PC-3 (cell line): ENCODE data around the gene RACK1. TPM values are rescaled to one million over a fixed set of nuclear protein-coding genes. Genes with fewer than 3 reads are reported as not detected.

ENCODE experiments used
- ATAC-seq: fragments of 200-7000 bp; cut with Tn5 transposase; 2 replicates; pipeline ENCODE4 v1.9.1; 2020; ENCODE audit warnings: mild to moderate bottlenecking, moderate library complexity
- BruUV-seq: library from RNA; stranded (reverse); fragments of 400-500 nt; replicated peaks from 2 replicates; lab custom pipeline; 2021; lab: Mats Ljungman, UMichigan
- CTCF ChIA-PET: fragments of 300-600 bp; sonication (Branson Sonifier 250); formaldehyde crosslinking; loops from one replicate; lab custom pipeline; 2022; ENCODE audit warnings: antibody characterized with exemption; lab: Charles Lee
- POLR2A ChIA-PET: fragments of 300-600 bp; sonication (Branson Sonifier 250); formaldehyde crosslinking; loops from one replicate; lab custom pipeline; 2022; ENCODE audit warnings: antibody characterized with exemption; ENCODE audit not compliant: unreplicated experiment; lab: Charles Lee
- DNase-seq: peaks from one replicate; pipeline ENCODE4 v3.0.0-alpha.2; 2015
- H2AFZ ChIP-seq: fragments of 300-600 bp; sonication (generic); 2 replicates; pipeline ENCODE4 v1.6.0; 2016; ENCODE audit warnings: antibody characterized with exemption, low read length
- H3F3A ChIP-seq: fragments of 300-600 bp; sonication (generic); one replicate; pipeline ENCODE4 v1.6.0; 2017; ENCODE audit warnings: antibody characterized with exemption, low read length, control low read depth, mild to moderate bottlenecking; ENCODE audit not compliant: unreplicated experiment
- H3K27ac ChIP-seq: fragments of 300-600 bp; sonication (generic); 2 replicates; pipeline ENCODE4 v1.5.1; 2016; ENCODE audit warnings: mild to moderate bottlenecking, low read length
- H3K27me3 ChIP-seq: fragments of 300-600 bp; sonication (generic); 2 replicates; pipeline ENCODE4 v1.6.1; 2016; ENCODE audit warnings: low read length, mixed read lengths
- H3K36me3 ChIP-seq: fragments of 300-600 bp; sonication (generic); 2 replicates; pipeline ENCODE4 v1.6.1; 2016; ENCODE audit warnings: low read depth, mixed run types, low read length, mixed read lengths
- H3K4me1 ChIP-seq: fragments of 300-600 bp; sonication (generic); 2 replicates; pipeline ENCODE4 v1.5.1; 2016; ENCODE audit warnings: low read length; ENCODE audit not compliant: insufficient read depth
- H3K4me2 ChIP-seq: fragments of 300-600 bp; sonication (generic); 2 replicates; pipeline ENCODE4 v1.6.0; 2016; ENCODE audit warnings: low read length
- H3K4me3 ChIP-seq: fragments of 300-600 bp; sonication (generic); 2 replicates; pipeline ENCODE4 v1.5.1; 2016; ENCODE audit warnings: mild to moderate bottlenecking, low read length, mixed read lengths
- H3K79me2 ChIP-seq: fragments of 300-600 bp; sonication (generic); 2 replicates; pipeline ENCODE4 v1.6.1; 2017; ENCODE audit warnings: low read length, mixed read lengths
- H3K9ac ChIP-seq: fragments of 300-600 bp; sonication (generic); 2 replicates; pipeline ENCODE4 v1.6.0; 2016; ENCODE audit warnings: mild to moderate bottlenecking, low read length
- H3K9me2 ChIP-seq: fragments of 300-600 bp; sonication (generic); replicated peaks from 2 replicates; pipeline ENCODE4 v1.6.1; 2016; ENCODE audit warnings: mixed run types, low read length, mixed read lengths
- H3K9me3 ChIP-seq: fragments of 300-600 bp; sonication (generic); 2 replicates; pipeline ENCODE4 v1.6.1; 2016; ENCODE audit warnings: low read length, mixed read lengths
- H4K20me1 ChIP-seq: fragments of 300-600 bp; sonication (generic); 2 replicates; pipeline ENCODE4 v1.6.1; 2016; ENCODE audit warnings: low read length, mixed read lengths
- CTCF ChIP-seq: fragments of 300-600 bp; sonication (generic); conservative IDR thresholded peaks from 2 replicates; pipeline ENCODE4 v1.5.1; 2017; ENCODE audit warnings: antibody characterized with exemption, low read depth, mild to moderate bottlenecking, low read length
- EZH2 ChIP-seq: fragments of 300-600 bp; sonication (generic); IDR thresholded peaks from one replicate; pipeline ENCODE4 v1.6.1; 2017; ENCODE audit warnings: antibody characterized with exemption, mild to moderate bottlenecking, low read length; ENCODE audit not compliant: unreplicated experiment
- EZH2phosphoT487 ChIP-seq: fragments of 300-600 bp; sonication (generic); IDR thresholded peaks from 2 replicates; pipeline ENCODE4 v1.6.1; 2018; ENCODE audit warnings: mild to moderate bottlenecking, antibody characterized with exemption, low read length, borderline replicate concordance
- intact Hi-C: fragments of 100-400 bp; cut with micrococcal nuclease; formaldehyde crosslinking; loops from 2 replicates; pipeline ENCODE4 v1.9.0; 2023
- total RNA-seq: library from RNA; depleted of rRNA; stranded (reverse); fragments of >200 nt; gene quantifications from 2 replicates; pipeline ENCODE4 v1.2.3, GENCODE V29; 2014

RACK1 gene
- total RNA-seq, 1 experiment from 2014 or later = 3,047 TPM

- H3K4me1 ChIP-seq = peaks cover 4% of the 10 kb centered on the region; the same call in 1 of the 2 replicates
- H3K9me3 ChIP-seq = no peaks in the 10 kb centered on the region
- ChIA-PET CTCF (interaction anchor here (0.6 kb wide), 1 partner anchor 14 kb away, joined by 3 read pairs; no protein-coding TSS in a partner anchor), POLR2A (interaction anchor here (0.6 to 1.0 kb wide), 3 partner anchors 22 to 465 kb away, joined by 3 read pairs; no protein-coding TSS in a partner anchor)
- no peaks in the 10 kb centered on the region for H3K9me2 ChIP-seq
- no peak for TF ChIP-seq CTCF
- no peak for TF ChIP-seq EZH2phosphoT487
- TF ChIP-seq EZH2 = no peak
- H4K20me1 ChIP-seq = peaks cover 33% of the 10 kb centered on the region
- H2AFZ ChIP-seq = peak within 1 kb of the TSS; percentile 97
- peaks cover 3% of the 10 kb centered on the region; the same call in 1 of the 2 replicates for H3K36me3 ChIP-seq
- H3F3A ChIP-seq = no peaks in the 10 kb centered on the region
- peaks cover 60% of the 10 kb centered on the region for H3K79me2 ChIP-seq
- ATAC-seq = peak; percentile 79
- peak; percentile 94 for DNase-seq
- H3K4me3 ChIP-seq = peak within 1 kb of the TSS; percentile 87
- peak within 1 kb of the TSS; percentile 84 for H3K27ac ChIP-seq
- H3K27me3 ChIP-seq = no peaks in the 10 kb centered on the region
- intact Hi-C loops = loop anchor here (5.0 kb wide), 1 partner anchor 79 kb away; no protein-coding TSS in a partner anchor
- BruUV-seq = no TSS peak
- peak within 1 kb of the TSS; percentile 100 for H3K9ac ChIP-seq
- peak within 1 kb of the TSS; percentile 98 for H3K4me2 ChIP-seq
Measured at GRCh38 chr5:181260720-181261319, 17.1 kb upstream of the RACK1 start, which contains the start of gene TRIM52. Gene TRIM52, minus strand, starts transcription at chr5:181261143. Its CDS starts 330 bp downstream, at chr5:181260813.

GRCh38 chr5:181259974-181260719 is 16.4 kb upstream of the RACK1 start:
- no peaks in the 10 kb centered on the region for H3F3A ChIP-seq
- H2AFZ ChIP-seq = peak overlapping the region; percentile 97
- H3K9ac ChIP-seq = peak overlapping the region; percentile 100
- DNase-seq = no peak
- peak overlapping the region; percentile 87 for H3K4me3 ChIP-seq
- TF ChIP-seq EZH2phosphoT487 (no peak), CTCF (no peak), EZH2 (no peak)
- ChIA-PET POLR2A (interaction anchor here (0.6 to 1.0 kb wide), 2 partner anchors 36 to 465 kb away, joined by 3 read pairs; no protein-coding TSS in a partner anchor), CTCF (no interaction called here)
- 0 out of 2 replicates have a peak, but pooled peaks have one; percentile 1 for ATAC-seq
- peaks cover 8% of the 10 kb centered on the region; the same call in 1 of the 2 replicates for H3K36me3 ChIP-seq
- H3K4me1 ChIP-seq = peaks cover 4% of the 10 kb centered on the region; the same call in 1 of the 2 replicates
- H3K27me3 ChIP-seq = no peaks in the 10 kb centered on the region
- peak overlapping the region; percentile 98 for H3K4me2 ChIP-seq
- H4K20me1 ChIP-seq = peaks cover 35% of the 10 kb centered on the region
- H3K27ac ChIP-seq = peak overlapping the region; percentile 84
- no peaks in the 10 kb centered on the region for H3K9me3 ChIP-seq
- no peaks in the 10 kb centered on the region for H3K9me2 ChIP-seq
- H3K79me2 ChIP-seq = peaks cover 67% of the 10 kb centered on the region
- TSS peak; percentile 51 for BruUV-seq
- intact Hi-C loops = loop anchor here (1.0 to 5.0 kb wide), 2 partner anchors 12 to 78 kb away; no protein-coding TSS in a partner anchor
